ENCODE measurements around the gene BORCS8.
"Not testable (repeated sequence)": the region's sequence is repeated elsewhere in the genome, so short reads cannot be mapped to it uniquely, and the experiment has no call there.

The BORCS8 gene

GRCh38 chr19:19179548-19180441 is 12.2 kb downstream of the BORCS8 start:
- DNase-seq (ENCODE audit: low read depth): no peak

GRCh38 chr19:19176950-19177349 is 15.0 kb downstream of the BORCS8 start:
- no peak for DNase-seq (ENCODE audit: low read depth)

GRCh38 chr19:19173243-19173642 is 18.7 kb downstream of the BORCS8 start:
- not testable (repeated sequence) for DNase-seq (ENCODE audit: low read depth)

GRCh38 chr19:19171821-19172532 is 20.0 kb downstream of the BORCS8 start:
- DNase-seq (ENCODE audit: low read depth): no peak

GRCh38 chr19:19170873-19171672 is 20.9 kb downstream of the BORCS8 start:
- no peak for DNase-seq (ENCODE audit: low read depth)

- peak; percentile 43 for DNase-seq (ENCODE audit: low read depth)
Observed at GRCh38 chr19:19170053-19170872, 21.7 kb downstream of the BORCS8 start, which contains the start of gene MEF2B. MEF2B (minus strand) TSS chr19:19170263; CDS start chr19:19150735, 19,528 bp downstream.

DNA sequence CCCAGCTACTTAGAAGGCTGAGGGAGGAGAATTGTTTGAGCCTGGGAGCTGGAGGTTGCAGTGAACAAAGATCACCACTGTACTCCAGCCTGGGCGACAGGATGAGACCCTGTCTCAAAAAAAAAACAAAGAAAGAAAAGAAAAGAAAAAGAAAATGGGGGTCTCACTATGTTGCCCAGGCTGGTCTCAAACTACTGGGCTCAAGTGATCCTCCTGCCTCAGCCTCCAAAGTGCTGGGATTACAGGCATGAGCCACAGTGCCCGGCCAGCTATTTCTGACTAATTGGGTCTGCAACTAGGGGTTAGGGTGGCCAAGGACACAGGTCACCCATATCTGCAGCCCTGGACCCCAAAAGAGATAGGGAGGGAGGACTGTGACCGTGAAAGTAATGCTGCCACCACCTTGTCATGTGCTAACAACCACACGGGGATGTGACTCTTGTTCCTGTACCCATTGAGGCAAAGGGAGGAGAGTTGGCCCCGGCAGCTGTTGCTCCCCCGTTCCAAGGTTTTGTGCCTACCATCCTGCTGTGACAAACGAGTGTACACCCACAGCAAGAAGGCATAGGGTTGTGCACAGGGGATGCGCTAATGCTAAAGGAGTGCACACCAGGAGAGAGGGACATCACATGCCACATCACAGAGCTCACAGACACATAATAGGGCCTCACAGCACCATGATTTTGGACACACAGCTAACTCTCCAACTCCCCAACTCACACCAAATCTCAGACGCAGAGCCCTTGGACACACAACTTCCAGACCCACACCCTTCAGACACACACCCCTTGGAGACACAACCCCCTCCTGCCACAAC is 22.5 kb downstream of the BORCS8 start:
- DNase-seq (ENCODE audit: low read depth): no peak

DNA sequence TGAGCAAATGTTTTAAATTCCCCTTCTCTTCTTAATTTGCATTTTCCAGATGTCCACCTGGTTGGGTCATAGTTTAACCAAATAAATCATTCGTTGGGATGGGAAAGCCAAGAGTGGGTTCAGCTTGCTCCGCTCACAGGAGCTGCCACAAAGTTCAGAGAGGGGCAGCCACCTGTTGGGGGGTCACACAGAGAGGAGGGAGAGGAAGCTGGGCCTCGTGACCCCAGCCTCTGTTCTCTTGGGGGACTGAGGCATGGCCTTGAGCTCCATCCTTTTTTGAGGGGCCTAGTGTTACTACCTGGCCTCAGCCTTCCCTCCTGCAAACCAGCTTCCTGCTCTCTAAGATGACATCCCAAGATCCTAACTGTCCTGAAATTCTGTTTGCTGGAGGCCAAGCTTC is 24.3 kb downstream of the BORCS8 start:
- no peak for DNase-seq (ENCODE audit: low read depth)

- no peak for DNase-seq (ENCODE audit: low read depth)
Observed at GRCh38 chr19:19165396-19165795, 26.6 kb downstream of the BORCS8 start.

DNA sequence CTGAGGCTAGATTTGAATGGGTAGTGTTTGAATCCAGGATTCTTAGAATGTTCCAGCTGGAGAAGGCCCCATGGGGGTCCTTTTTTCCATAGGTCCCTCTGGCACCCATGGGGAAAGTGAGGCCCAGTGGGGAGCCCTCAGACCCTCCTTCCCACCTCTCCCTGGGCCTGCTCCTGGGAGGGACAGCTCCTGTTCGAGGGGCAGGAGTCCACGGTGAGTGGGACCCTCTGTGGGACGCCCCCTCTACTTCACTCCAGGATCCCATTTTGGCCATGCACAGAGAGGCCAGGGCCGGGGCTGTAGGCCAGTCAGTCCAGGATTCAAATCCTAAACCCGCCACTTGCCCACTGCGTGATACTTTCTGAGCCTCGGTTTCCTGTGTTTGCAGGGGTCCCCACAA is 29.5 kb downstream of the BORCS8 start:
- no peak for DNase-seq (ENCODE audit: low read depth)

DNA sequence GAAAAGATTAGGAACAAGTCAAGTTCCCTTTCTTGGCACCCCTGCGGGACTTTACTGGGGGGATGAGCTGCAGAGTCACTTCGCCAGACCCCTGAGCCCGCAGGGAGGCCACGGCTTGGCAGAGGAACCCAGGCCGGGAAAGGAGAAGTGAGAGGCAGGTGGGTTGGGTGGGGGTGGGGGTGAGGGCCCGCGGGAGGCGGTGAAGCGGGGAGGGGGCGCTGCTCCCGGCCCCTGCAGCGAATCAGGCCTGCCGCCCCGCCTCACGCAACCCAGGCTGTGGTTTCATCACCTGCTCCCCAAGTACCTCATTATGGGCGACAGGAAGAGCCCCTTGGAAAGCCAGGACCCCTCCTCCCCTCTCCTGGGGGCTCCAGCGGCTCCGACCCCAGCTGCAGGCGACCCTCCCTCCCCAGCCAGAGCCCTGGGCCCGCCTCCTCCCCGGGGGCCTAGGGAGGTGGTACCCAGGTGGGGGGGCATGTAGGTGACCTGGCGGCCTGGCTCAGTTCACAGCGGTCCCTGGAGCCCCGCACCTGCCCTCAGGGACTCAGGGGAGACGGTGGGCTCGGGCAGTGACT is 31.4 kb downstream of the BORCS8 start:
- no peak for DNase-seq (ENCODE audit: low read depth)

GRCh38 chr19:19159534-19159933 is 32.4 kb downstream of the BORCS8 start:
- no peak for DNase-seq (ENCODE audit: low read depth)

DNA sequence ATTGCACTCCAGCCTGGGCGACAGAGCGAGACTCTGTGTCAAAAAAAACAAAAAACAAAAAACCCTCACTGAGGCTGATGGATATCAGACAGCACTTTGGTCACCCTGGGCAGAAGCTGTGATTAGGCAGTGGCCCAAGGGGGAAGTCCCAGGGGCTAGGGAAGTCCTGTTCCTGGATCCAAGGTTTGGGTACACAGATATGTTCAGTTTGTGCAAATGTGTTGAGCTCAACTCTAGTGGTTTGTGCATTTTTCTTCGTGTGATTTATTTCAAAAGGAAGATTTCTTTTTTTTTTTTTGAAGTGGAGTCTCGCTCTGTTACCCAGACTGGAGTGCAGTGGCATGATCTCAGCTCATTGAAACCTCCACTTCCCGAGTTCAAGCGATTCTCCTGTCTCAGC is 34.1 kb downstream of the BORCS8 start:
- no peak for DNase-seq (ENCODE audit: low read depth)

- DNase-seq (ENCODE audit: low read depth): no peak
Observed at GRCh38 chr19:19155495-19156219, 36.3 kb downstream of the BORCS8 start.

DNA sequence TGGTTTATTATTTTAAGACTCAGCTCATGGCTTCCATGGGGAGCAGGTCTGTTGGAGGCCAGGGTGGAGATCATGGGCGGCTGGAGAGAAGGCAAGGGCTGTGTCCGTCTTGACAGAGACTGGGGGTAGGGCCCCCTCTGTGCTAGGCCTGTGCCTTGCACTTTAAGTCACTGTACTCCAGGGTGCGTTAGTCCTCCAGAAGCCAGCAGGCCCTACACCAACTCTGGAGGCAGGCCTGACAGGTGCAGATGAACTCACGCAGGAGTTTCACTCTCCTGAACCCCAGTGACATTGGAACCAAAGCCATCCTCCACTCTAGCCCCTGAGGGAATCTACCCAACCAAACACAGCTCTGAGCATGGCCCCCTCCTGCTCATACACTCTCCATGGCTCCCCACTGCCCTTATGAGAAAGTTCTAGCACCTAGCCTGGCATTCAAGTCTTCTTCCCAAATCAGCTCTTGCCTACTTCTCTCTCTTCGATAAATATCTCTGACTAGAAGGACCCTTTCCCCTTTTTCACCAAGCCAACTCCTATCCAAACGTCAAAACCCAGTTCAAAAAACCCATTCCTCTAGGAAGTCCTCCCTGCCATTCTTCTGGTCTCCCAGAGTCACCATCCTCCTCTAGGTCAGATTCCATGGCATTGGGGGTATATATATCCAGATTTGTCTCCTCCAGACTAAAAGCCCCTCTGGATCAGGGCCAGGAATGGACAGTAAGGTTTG is 37.0 kb downstream of the BORCS8 start:
- DNase-seq (ENCODE audit: low read depth): no peak

- DNase-seq (ENCODE audit: low read depth): no peak
Observed at GRCh38 chr19:19152668-19153384, 39.1 kb downstream of the BORCS8 start.

DNA sequence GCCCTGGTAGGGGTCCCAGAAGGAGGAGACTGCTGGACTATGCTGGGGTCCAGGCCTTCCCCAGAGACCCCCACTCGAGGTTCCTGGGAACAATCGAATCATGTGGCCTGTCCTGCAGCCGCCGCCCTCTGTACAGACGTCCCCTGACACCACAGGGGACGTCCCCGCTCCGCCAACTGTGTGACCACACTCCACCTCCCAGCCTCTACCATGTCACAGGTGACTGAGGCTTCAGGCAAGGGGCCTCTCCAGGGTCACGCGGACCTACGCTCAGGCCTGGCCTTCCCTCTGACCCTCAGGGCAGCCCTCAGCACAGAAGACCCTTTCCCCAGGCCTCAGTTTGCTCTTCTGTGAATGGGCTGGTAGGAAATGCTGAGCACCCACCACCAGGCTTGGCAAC is 40.5 kb downstream of the BORCS8 start:
- DNase-seq (ENCODE audit: low read depth): no peak

GRCh38 chr19:19149435-19149834 is 42.5 kb downstream of the BORCS8 start:
- DNase-seq (ENCODE audit: low read depth): no peak

All from stimulated activated CD8-positive, alpha-beta memory T cell treated with anti-CD3 and anti-CD28 coated beads, Interleukin-12 subunit alpha, Interleukin-12 subunit beta, amount 100 ng/mL, for 4 hours (primary cell).